CD14-positive monocyte (primary cell): ENCODE measurements around the gene NFS1. TPM values are rescaled to one million over a fixed set of nuclear protein-coding genes. Genes with fewer than 3 reads are reported as not detected.

Source experiments
- DNase-seq, 3 donors: peaks; one replicate each; pipeline ENCODE4 v3.0.0-alpha.2; 2011 to 2022
- H2AFZ ChIP-seq: 2 replicates; pipeline ENCODE4 v1.6.0; 2012; ENCODE audit warnings: mild to moderate bottlenecking, low read depth, low read length, inconsistent platforms; ENCODE audit not compliant: insufficient read depth, poor library complexity, severe bottlenecking
- H3K27ac ChIP-seq, 2 donors: 1 replicate in 1 of 2; 2 replicates in 1 of 2; pipeline ENCODE4 v1.5.1; 2012 to 2013; ENCODE audit warnings: low read length in 2 of 2, control low read depth in 1 of 2, inconsistent platforms in 1 of 2, low read depth in 1 of 2, mild to moderate bottlenecking in 1 of 2
- H3K27me3 ChIP-seq, 2 donors: one replicate each; pipeline versions ENCODE4 v1.6.0 to v1.6.1; 2011 to 2013; ENCODE audit warnings: low read length in 2 of 2; ENCODE audit not compliant: control insufficient read depth in 2 of 2, insufficient read depth in 2 of 2
- H3K36me3 ChIP-seq, 2 donors: replicated peaks in 1 of 2; 1 replicate in 1 of 2; 2 replicates in 1 of 2; pipeline versions ENCODE4 v1.5.1 to v1.6.1; 2012 to 2013; ENCODE audit warnings: low read length in 2 of 2, control low read depth in 1 of 2, inconsistent platforms in 1 of 2, mild to moderate bottlenecking in 1 of 2; ENCODE audit not compliant: insufficient read depth in 2 of 2, control insufficient read depth in 1 of 2
- H3K4me1 ChIP-seq, 2 donors: 1 replicate in 1 of 2; 2 replicates in 1 of 2; pipeline versions ENCODE4 v1.5.1 to v1.6.1; 2012 to 2013; ENCODE audit warnings: low read length in 2 of 2, control low read depth in 1 of 2, inconsistent platforms in 1 of 2, mild to moderate bottlenecking in 1 of 2, moderate library complexity in 1 of 2; ENCODE audit not compliant: insufficient read depth in 2 of 2, control insufficient read depth in 1 of 2
- H3K4me2 ChIP-seq: replicated peaks from 2 replicates; pipeline ENCODE3; 2012; ENCODE audit warnings: low read length, moderate library complexity, mild to moderate bottlenecking; ENCODE audit not compliant: poor library complexity, severe bottlenecking; ENCODE audit errors: extremely low read depth
- H3K4me3 ChIP-seq, 3 experiments: fragments of 200-600 bp in 1 of 3; sonication (generic) in 1 of 3; replicated peaks in 1 of 3; 1 replicate in 2 of 3; 2 replicates in 1 of 3; pipeline ENCODE4 v1.5.1; 2011 to 2013; ENCODE audit warnings: low read length in 3 of 3, mild to moderate bottlenecking in 3 of 3, control low read depth in 2 of 3, low read depth in 2 of 3, inconsistent platforms in 1 of 3, moderate library complexity in 1 of 3
- H3K79me2 ChIP-seq: 2 replicates; pipeline ENCODE4 v1.6.0; 2012; ENCODE audit warnings: mild to moderate bottlenecking, control low read depth, inconsistent platforms, low read length, moderate library complexity; ENCODE audit not compliant: insufficient read depth
- H3K9ac ChIP-seq: 2 replicates; pipeline ENCODE4 v1.6.0; 2017; ENCODE audit warnings: low read length, mild to moderate bottlenecking; ENCODE audit not compliant: insufficient read depth, poor library complexity, severe bottlenecking
- H3K9me3 ChIP-seq, 2 donors: replicated peaks in 1 of 2; 1 replicate in 1 of 2; 2 replicates in 1 of 2; pipeline versions ENCODE4 v1.5.1 to v1.6.1; 2012 to 2013; ENCODE audit warnings: low read length in 2 of 2, control low read depth in 1 of 2; ENCODE audit not compliant: control insufficient read depth in 1 of 2, insufficient read depth in 1 of 2
- H4K20me1 ChIP-seq: 2 replicates; pipeline ENCODE4 v1.6.0; 2012; ENCODE audit warnings: mild to moderate bottlenecking, low read length, control low read depth, moderate library complexity; ENCODE audit not compliant: insufficient read depth
- H3K27ac Mint-ChIP-seq, 7 donors: one replicate each; pipeline ENCODE4 v1.8.0; 2020; ENCODE audit warnings: mild to moderate bottlenecking in 7 of 7, mixed read lengths in 7 of 7, moderate library complexity in 6 of 7, inconsistent platforms in 2 of 7
- H3K27me3 Mint-ChIP-seq, 3 donors: one replicate each; pipeline ENCODE4 v1.8.0; 2021 to 2022; ENCODE audit warnings: low read depth in 3 of 3, mild to moderate bottlenecking in 3 of 3, mixed read lengths in 3 of 3, moderate library complexity in 3 of 3, inconsistent platforms in 1 of 3
- H3K36me3 Mint-ChIP-seq, 2 donors: one replicate each; pipeline ENCODE4 v1.8.0; 2020; ENCODE audit warnings: mixed read lengths in 2 of 2, inconsistent platforms in 1 of 2, mild to moderate bottlenecking in 1 of 2
- H3K4me1 Mint-ChIP-seq: one replicate; pipeline ENCODE4 v1.8.0; 2020; ENCODE audit warnings: mild to moderate bottlenecking, mixed read lengths
- H3K4me3 Mint-ChIP-seq, 2 donors: one replicate each; pipeline ENCODE4 v1.8.0; 2020; ENCODE audit warnings: mild to moderate bottlenecking in 2 of 2, mixed read lengths in 2 of 2, moderate library complexity in 1 of 2
- H3K9me3 Mint-ChIP-seq, 7 donors: one replicate each; pipeline ENCODE4 v1.8.0; 2020 to 2022; ENCODE audit warnings: mixed read lengths in 7 of 7, mild to moderate bottlenecking in 6 of 7, moderate library complexity in 6 of 7, inconsistent platforms in 2 of 7
- WGBS: methylation state at CpG from one replicate; pipeline ENCODE4 v1.1.5; 2013; ENCODE audit warnings: missing lambda C conversion rate; ENCODE audit not compliant: insufficient coverage; 5-methylcytosine and 5-hydroxymethylcytosine counted together
- intact Hi-C, 2 donors: fragments of 100-400 bp; cut with micrococcal nuclease; formaldehyde crosslinking; loops; one replicate each; pipeline versions ENCODE4 v1.15.0 to v1.15.1; 2023
- polyA plus RNA-seq, 3 donors: library from polyadenylated mRNA; depleted of rRNA in 1 of 3; unstranded in 2 of 3; stranded (reverse) in 1 of 3; fragments of 300-500 nt in 2 of 3; fragments of >200 nt in 1 of 3; fragmentation: Illumina TruSeq in 2 of 3; gene quantifications; 1 replicate in 2 of 3; 2 replicates in 1 of 3; pipeline ENCODE4 v1.2.3, GENCODE V29; 2012 to 2021
- TF ChIP-seq, protein P1 (sequence below): fragments of 200-600 bp; IDR thresholded peaks from one replicate; pipeline ENCODE4 v1.8.0; 2022; ENCODE audit warnings: antibody characterized with exemption, mild to moderate bottlenecking

Gene NFS1
- polyA plus RNA-seq, 3 donors, result 18.1 to 21.4 (median 19.2) TPM

DNA sequence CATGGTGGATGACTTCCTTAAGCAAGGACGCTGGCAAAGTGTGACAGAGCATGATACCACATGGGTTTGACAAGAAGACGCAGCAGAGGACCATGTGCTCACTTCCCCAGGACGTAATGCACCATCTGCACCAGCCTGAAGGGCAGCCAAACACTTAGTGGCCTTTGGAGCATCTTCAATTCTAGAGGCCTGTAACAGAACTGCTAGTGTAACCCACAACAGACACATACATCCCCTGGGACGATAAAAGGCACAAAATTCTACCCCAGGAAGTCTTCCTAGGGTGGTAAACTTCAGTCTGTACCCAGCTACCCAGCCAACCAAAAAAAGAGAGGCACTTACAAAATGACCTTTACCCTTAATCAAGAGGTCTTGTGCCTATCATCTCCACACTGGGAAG, 25.3 kb downstream of the NFS1 start:
- H3K4me3 Mint-ChIP-seq, result no peak overlapping the region
- H3K36me3 ChIP-seq, result peaks cover 53 to 72% of the 10 kb centered on the region in 2 donors
- H3K9ac ChIP-seq, result no peak overlapping the region
- WGBS, result 100% methylated on average over 1 of the region's 4 CpGs
- no peaks in the 10 kb centered on the region for H3K4me1 ChIP-seq
- H3K27me3 ChIP-seq, result no peaks in the 10 kb centered on the region
- no peak overlapping the region for H3K4me2 ChIP-seq
- H3K4me1 Mint-ChIP-seq, result no peaks in the 10 kb centered on the region
- H3K4me3 ChIP-seq, result no peak overlapping the region
- intact Hi-C loops, result no loop called here
- TF ChIP-seq, protein P1, sequence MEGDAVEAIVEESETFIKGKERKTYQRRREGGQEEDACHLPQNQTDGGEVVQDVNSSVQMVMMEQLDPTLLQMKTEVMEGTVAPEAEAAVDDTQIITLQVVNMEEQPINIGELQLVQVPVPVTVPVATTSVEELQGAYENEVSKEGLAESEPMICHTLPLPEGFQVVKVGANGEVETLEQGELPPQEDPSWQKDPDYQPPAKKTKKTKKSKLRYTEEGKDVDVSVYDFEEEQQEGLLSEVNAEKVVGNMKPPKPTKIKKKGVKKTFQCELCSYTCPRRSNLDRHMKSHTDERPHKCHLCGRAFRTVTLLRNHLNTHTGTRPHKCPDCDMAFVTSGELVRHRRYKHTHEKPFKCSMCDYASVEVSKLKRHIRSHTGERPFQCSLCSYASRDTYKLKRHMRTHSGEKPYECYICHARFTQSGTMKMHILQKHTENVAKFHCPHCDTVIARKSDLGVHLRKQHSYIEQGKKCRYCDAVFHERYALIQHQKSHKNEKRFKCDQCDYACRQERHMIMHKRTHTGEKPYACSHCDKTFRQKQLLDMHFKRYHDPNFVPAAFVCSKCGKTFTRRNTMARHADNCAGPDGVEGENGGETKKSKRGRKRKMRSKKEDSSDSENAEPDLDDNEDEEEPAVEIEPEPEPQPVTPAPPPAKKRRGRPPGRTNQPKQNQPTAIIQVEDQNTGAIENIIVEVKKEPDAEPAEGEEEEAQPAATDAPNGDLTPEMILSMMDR, result no peak
- no peaks in the 10 kb centered on the region for H3K27me3 Mint-ChIP-seq
- no peaks in the 10 kb centered on the region for H3K79me2 ChIP-seq
- H3K9me3 Mint-ChIP-seq, result no peaks in the 10 kb centered on the region
- no peaks in the 10 kb centered on the region for H4K20me1 ChIP-seq
- H3K27ac Mint-ChIP-seq, result peak overlapping the region in 2 of 7 donors; percentile 14 to 21
- H3K27ac ChIP-seq, result no peak overlapping the region
- DNase-seq, result no peak
- no peak overlapping the region for H2AFZ ChIP-seq
- H3K36me3 Mint-ChIP-seq, result peaks cover 66 to 93% of the 10 kb centered on the region in 2 donors
- no peaks in the 10 kb centered on the region for H3K9me3 ChIP-seq

DNA sequence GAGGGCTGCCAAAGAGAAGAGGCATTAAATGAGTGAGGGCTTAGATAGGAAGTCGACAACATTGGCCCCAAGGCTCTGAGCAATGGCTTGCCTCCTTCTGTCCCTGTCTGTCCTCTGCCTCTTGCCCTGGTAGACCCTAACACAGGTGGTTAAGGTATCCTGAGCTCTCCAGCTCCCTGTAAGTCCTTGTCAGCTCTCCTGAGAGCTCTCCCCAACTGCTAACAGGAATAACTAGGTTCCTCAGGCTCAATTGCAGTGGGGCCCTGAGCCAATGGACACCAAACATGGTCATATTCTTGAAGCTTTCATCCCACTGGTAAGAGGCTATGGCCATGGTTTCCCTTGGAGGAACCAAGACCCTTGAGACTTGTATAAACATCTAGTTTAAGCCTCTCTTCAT, 29.5 kb downstream of the NFS1 start:
- H3K36me3 Mint-ChIP-seq, result peaks cover 54 to 68% of the 10 kb centered on the region in 2 donors
- intact Hi-C loops, result loop anchor here in 1 of 2 donors (10.0 kb wide), 1 partner anchor 55 kb away; the partner anchor contains the start of gene SPAG4
- WGBS, result no CpG with 5 or more reads among the region's 1 CpG

More for the DNA sequence above, 29.5 kb downstream of the NFS1 start:
- Histone ChIP-seq H4K20me1 (no peaks in the 10 kb centered on the region), H3K36me3 (peaks cover 54 to 65% of the 10 kb centered on the region in 2 donors), H3K27me3 (no peaks in the 10 kb centered on the region), H3K9me3 (no peaks in the 10 kb centered on the region), H3K4me2 (no peak overlapping the region), H3K9ac (no peak overlapping the region), H3K27ac (no peak overlapping the region), H3K79me2 (peaks cover 4% of the 10 kb centered on the region), H3K4me1 (peaks cover 0 to 2% of the 10 kb centered on the region in 2 donors), H3K4me3 (no peak overlapping the region), H2AFZ (no peak overlapping the region)
- Mint-ChIP-seq H3K4me1 (no peaks in the 10 kb centered on the region), H3K9me3 (peaks cover 0 to 3% (median 0%) of the 10 kb centered on the region in 7 donors), H3K27ac (peak overlapping the region in 1 of 7 donors; percentile 62), H3K27me3 (no peaks in the 10 kb centered on the region), H3K4me3 (no peak overlapping the region)
- DNase-seq, result no peak
- TF ChIP-seq, protein P1, result no peak
